ENCODE results near the gene EZH1.
"Not testable (repeated sequence)": the region's sequence is repeated elsewhere in the genome, so short reads cannot be mapped to it uniquely, and the experiment has no call there.

EZH1 gene

DNA sequence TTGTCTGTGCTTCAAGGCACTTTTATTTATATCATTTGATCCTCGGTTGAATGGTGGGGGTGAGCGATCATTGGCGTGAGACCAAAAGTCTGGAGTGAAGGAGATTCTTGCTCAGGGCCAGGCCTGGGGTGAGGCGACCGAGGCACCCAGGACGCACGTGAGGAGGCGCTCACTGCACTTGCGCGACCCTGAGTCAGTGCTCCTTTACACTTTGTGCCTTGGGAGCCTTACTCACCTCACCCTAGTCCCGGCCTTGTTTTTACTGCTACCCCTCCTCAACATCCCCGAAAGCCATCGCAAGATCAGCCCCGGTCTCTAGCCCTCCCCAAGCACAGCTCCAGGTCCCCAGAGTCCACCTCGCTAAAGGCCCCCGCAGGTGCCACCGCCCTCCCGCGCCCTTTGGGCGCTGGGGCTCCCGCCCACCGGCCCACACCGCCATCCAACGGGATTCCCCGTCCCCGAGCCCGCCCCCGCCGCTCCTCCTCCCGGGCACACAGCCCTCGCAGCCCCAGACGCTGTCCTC, 496 bp downstream of the EZH1 start:
- H3K4me1 ChIP-seq (ENCODE audit: insufficient read depth, low read length) = peaks cover 17% of the 10 kb centered on the region
- peak overlapping the region; percentile 84 for H3K9ac ChIP-seq (ENCODE audit: low read depth, low read length)
- H3K27me3 ChIP-seq (ENCODE audit: insufficient read depth, low read length) = peaks cover 25% of the 10 kb centered on the region
- H3K27ac ChIP-seq (ENCODE audit: low read length) = peak overlapping the region; percentile 88
- peak overlapping the region; percentile 86 for H3K4me3 ChIP-seq (ENCODE audit: low read length)
- H3K36me3 ChIP-seq (ENCODE audit: insufficient read depth, low read depth, low read length) = no peaks in the 10 kb centered on the region
- H3K9me3 ChIP-seq (ENCODE audit: insufficient read depth, low read depth, low read length) = peaks cover 4% of the 10 kb centered on the region; the same call in 1 of the 2 replicates

DNA sequence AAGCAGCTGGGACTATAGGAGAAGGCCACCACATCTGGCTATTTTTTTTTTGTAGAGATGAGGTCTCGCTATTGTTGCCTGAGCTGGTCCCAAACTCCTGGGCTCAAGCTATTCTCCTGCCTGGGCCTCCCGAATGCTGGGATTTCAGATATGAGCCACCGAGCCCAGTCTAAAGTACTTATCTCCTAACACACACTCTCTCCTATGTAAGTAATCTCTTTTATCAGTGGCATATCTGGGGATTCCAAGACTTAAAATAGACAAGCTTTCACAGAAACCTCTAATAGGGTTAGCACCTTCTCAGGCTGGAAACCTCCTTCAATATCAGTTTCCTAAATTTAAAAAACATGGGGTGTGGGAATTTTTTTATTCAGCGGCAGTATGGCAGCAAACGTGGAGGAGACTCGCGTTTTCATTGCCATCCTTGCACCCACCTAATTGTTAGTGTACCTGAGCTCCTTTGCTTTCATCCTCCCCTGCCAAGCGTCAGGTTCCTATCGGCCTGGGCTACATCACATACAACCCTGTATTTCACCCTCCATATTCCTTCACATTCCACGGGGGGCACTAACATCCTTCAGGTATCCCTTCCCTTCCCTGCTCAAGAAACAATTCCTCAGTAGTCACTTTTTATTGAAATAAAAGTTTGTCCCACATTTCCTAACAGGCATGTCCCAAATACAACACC, 1.1 kb downstream of the EZH1 start:
- Histone ChIP-seq H3K4me3 (ENCODE audit: low read length) (peak overlapping the region; percentile 86), H3K27ac (ENCODE audit: low read length) (peak overlapping the region; percentile 88), H3K27me3 (ENCODE audit: insufficient read depth, low read length) (peaks cover 20% of the 10 kb centered on the region), H3K9ac (ENCODE audit: low read depth, low read length) (peak overlapping the region; percentile 84), H3K36me3 (ENCODE audit: insufficient read depth, low read depth, low read length) (no peaks in the 10 kb centered on the region), H3K9me3 (ENCODE audit: insufficient read depth, low read depth, low read length) (peaks cover 4% of the 10 kb centered on the region; the same call in 1 of the 2 replicates), H3K4me1 (ENCODE audit: insufficient read depth, low read length) (peaks cover 12% of the 10 kb centered on the region)

DNA sequence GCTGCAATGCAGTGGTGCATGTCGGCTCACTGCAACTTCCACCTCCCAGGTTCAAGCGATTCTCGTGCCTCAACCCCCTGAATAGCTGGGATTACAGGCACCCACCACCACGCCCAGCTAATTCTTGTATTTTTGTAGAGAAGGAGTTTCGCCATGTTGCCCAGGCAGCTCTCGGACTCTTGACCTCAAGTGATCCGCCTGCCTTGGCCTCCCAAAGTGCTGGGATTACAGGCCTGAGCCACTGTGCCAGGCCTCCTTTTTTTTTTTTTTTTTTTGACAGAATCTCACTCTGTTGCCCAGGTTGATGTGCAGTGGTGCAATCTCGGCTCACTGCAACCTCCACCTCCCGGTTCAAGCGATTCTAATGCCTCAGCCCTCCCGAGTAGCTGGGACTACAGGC, 1.9 kb downstream of the EZH1 start:
- H3K27ac ChIP-seq (ENCODE audit: low read length); H3K4me1 ChIP-seq (ENCODE audit: insufficient read depth, low read length); H3K36me3 ChIP-seq (ENCODE audit: insufficient read depth, low read depth, low read length); H3K4me3 ChIP-seq (ENCODE audit: low read length); H3K9me3 ChIP-seq (ENCODE audit: insufficient read depth, low read depth, low read length); H3K9ac ChIP-seq (ENCODE audit: low read depth, low read length): not testable (repeated sequence)
- peaks cover 20% of the 10 kb centered on the region for H3K27me3 ChIP-seq (ENCODE audit: insufficient read depth, low read length)

DNA sequence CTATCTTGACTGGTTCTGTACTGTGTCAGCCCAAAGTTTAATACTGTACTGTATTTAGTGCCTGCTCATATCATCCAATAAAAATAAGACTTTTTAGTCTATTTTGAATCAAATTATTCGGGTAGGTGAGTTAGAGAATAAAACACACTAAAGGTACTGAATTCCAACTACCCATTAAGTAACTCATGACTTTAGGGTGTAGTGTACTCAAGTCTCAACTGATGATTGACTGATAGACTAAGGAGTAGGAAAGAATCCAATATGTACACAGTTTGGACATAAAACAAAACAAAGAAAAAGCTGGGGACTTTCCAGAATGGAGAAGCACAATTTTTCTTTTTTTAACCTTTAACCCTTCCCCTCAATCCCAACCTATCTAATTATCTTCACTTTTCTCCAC, 4.1 kb downstream of the EZH1 start:
- H3K4me1 ChIP-seq (ENCODE audit: insufficient read depth, low read length) = peaks cover 7% of the 10 kb centered on the region; the same call in 1 of the 2 replicates
- H3K4me3 ChIP-seq (ENCODE audit: low read length) = no peak overlapping the region
- no peak overlapping the region for H3K27ac ChIP-seq (ENCODE audit: low read length)
- peaks cover 8% of the 10 kb centered on the region for H3K27me3 ChIP-seq (ENCODE audit: insufficient read depth, low read length)
- no peaks in the 10 kb centered on the region for H3K36me3 ChIP-seq (ENCODE audit: insufficient read depth, low read depth, low read length)
- H3K9me3 ChIP-seq (ENCODE audit: insufficient read depth, low read depth, low read length) = peaks cover 4% of the 10 kb centered on the region; the same call in 1 of the 2 replicates
- no peak overlapping the region for H3K9ac ChIP-seq (ENCODE audit: low read depth, low read length)

DNA sequence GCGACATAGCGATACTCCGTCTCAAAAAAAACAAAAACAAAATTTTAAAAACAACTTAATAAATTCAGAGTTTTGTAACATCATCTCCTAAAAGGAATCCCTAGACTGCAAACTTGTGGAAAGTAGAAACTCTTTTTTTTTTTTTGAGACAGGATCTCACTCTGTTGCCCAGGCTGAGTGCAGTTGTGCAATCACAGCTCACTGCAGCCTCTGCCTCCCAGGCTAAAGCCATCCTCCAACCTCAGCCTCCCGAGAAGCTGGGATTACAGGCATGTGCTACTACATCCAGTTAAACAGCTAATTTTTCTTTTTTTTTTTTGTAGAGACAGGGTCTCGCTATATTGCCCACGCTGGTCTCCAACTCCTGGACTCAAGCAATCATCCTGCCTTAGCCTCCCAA, 19.7 kb downstream of the EZH1 start:
- H3K9me3 ChIP-seq (ENCODE audit: insufficient read depth, low read depth, low read length) = no peaks in the 10 kb centered on the region
- no peak overlapping the region for H3K4me3 ChIP-seq (ENCODE audit: low read length)
- H3K4me1 ChIP-seq (ENCODE audit: insufficient read depth, low read length) = no peaks in the 10 kb centered on the region
- H3K36me3 ChIP-seq (ENCODE audit: insufficient read depth, low read depth, low read length) = peaks cover 48% of the 10 kb centered on the region
- no peak overlapping the region for H3K9ac ChIP-seq (ENCODE audit: low read depth, low read length)
- no peak overlapping the region for H3K27ac ChIP-seq (ENCODE audit: low read length)
- no peaks in the 10 kb centered on the region for H3K27me3 ChIP-seq (ENCODE audit: insufficient read depth, low read length)

DNA sequence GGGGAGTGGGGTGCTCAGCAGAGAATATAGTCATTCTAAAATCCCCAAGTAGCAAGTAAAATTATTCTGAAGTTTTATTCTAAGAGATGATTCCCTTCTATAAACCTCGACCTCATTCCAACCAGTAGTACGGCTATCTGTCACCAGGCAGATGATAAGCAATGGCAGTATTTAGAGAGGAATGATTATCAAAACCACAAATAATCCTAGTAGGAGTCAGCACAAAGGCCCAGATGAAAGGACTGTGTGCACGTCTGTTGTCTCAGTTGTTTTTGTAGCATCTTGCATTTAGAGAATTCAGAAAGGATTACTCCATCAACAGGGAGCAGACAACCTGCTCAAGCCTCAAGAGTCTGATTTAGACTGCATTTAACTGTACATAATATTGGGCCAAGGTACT, 21.2 kb downstream of the EZH1 start:
- Histone ChIP-seq H3K27ac (ENCODE audit: low read length) (no peak overlapping the region), H3K9me3 (ENCODE audit: insufficient read depth, low read depth, low read length) (no peaks in the 10 kb centered on the region), H3K4me3 (ENCODE audit: low read length) (no peak overlapping the region), H3K27me3 (ENCODE audit: insufficient read depth, low read length) (no peaks in the 10 kb centered on the region), H3K36me3 (ENCODE audit: insufficient read depth, low read depth, low read length) (peaks cover 55% of the 10 kb centered on the region), H3K4me1 (ENCODE audit: insufficient read depth, low read length) (no peaks in the 10 kb centered on the region), H3K9ac (ENCODE audit: low read depth, low read length) (no peak overlapping the region)

DNA sequence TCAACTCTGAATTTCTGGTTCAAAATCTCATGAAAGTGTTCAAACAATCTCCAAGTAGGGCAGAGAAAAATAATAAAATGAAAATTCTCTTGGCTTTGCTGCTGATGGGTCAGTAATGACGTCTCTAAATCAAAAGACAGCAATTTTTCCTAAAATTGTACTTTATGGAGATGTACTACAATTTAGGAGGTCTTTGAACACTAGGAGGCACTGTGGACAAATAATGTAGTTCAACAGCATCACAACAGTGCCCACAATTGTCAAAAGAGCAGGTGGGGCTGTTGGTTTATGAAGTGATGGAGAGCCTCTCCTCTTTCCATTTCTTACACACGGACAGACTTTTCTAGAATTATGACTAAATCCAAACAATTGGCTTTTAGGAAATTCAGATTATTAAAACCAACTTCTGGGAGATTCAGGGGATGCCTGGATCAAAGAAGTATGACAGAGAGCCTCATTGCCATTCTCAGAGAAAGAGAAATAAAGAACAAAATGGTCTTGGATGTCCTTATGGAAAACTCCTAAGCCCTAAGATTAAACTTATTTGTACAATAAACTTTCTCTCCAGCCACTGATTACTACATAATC, 23.8 kb downstream of the EZH1 start:
- no peak overlapping the region for H3K4me3 ChIP-seq (ENCODE audit: low read length)
- H3K9ac ChIP-seq (ENCODE audit: low read depth, low read length) = no peak overlapping the region
- peaks cover 68% of the 10 kb centered on the region for H3K36me3 ChIP-seq (ENCODE audit: insufficient read depth, low read depth, low read length)
- H3K4me1 ChIP-seq (ENCODE audit: insufficient read depth, low read length) = no peaks in the 10 kb centered on the region
- no peaks in the 10 kb centered on the region for H3K9me3 ChIP-seq (ENCODE audit: insufficient read depth, low read depth, low read length)
- no peak overlapping the region for H3K27ac ChIP-seq (ENCODE audit: low read length)
- H3K27me3 ChIP-seq (ENCODE audit: insufficient read depth, low read length) = no peaks in the 10 kb centered on the region

DNA sequence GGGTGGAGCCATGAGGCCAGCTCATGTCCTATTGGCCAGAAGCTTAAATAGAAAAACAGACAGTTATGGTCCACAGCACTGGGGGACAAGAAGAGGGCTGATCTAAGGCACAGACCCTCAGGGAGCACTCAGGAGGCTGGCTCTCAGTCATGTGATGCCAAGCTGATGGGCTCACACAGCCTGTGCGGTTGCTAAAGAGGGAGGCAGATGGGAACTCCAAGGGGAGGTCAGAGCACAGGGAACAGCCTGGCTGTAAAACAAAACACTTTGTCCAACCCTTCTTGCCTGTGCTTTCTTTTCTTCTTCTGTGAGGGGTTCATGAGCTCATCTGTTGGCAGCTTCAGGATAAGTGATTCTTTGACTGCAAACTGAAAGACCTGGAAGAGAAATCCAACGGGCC, 35.3 kb downstream of the EZH1 start:
- H3K9me3 ChIP-seq (ENCODE audit: insufficient read depth, low read depth, low read length) = no peaks in the 10 kb centered on the region
- no peaks in the 10 kb centered on the region for H3K27me3 ChIP-seq (ENCODE audit: insufficient read depth, low read length)
- peaks cover 88% of the 10 kb centered on the region for H3K36me3 ChIP-seq (ENCODE audit: insufficient read depth, low read depth, low read length)
- no peak overlapping the region for H3K27ac ChIP-seq (ENCODE audit: low read length)
- no peaks in the 10 kb centered on the region for H3K4me1 ChIP-seq (ENCODE audit: insufficient read depth, low read length)
- H3K9ac ChIP-seq (ENCODE audit: low read depth, low read length) = no peak overlapping the region
- no peak overlapping the region for H3K4me3 ChIP-seq (ENCODE audit: low read length)

DNA sequence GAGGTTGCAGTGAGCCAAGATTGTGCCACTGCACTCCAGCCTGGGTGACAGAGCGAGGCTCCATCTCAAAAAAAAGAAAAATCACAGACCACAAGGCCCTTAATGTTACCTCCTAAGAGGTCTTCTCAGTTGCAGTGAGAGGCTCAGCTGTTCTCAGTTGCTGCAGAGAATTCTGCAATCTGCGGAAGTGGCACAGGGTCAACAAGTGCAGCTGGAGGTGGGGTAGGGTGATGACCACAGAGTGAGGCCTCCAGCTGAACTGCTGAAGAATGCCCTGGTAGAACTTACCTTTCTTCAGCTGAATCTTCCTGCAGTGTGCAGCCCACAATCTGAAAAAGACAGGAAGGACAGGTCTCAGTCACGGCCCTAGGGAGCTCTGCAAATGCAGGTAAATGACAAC, 36.3 kb downstream of the EZH1 start:
- H3K9ac ChIP-seq (ENCODE audit: low read depth, low read length) = no peak overlapping the region
- H3K27me3 ChIP-seq (ENCODE audit: insufficient read depth, low read length) = no peaks in the 10 kb centered on the region
- peaks cover 87% of the 10 kb centered on the region for H3K36me3 ChIP-seq (ENCODE audit: insufficient read depth, low read depth, low read length)
- H3K9me3 ChIP-seq (ENCODE audit: insufficient read depth, low read depth, low read length) = no peaks in the 10 kb centered on the region
- H3K4me1 ChIP-seq (ENCODE audit: insufficient read depth, low read length) = no peaks in the 10 kb centered on the region
- H3K27ac ChIP-seq (ENCODE audit: low read length) = no peak overlapping the region
- no peak overlapping the region for H3K4me3 ChIP-seq (ENCODE audit: low read length)

DNA sequence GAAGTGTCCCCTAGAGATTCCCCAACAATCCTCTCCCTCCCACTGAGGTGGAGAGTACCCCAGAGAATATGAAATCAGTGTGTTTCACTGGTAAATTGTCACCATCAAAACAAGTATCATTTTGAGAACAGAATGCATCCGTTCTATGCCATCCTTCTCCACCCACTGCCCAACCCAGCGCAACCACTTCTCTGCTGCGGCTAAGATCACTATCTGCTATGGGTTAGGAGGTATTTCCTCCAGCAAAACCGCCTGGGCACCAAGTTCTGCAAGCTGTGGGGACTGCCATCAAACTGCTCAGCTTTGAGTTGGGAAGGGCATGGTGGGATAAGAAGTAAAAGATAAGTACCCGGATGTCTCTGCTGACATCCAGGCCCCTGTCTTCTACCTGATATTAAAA, 38.1 kb downstream of the EZH1 start:
- no peaks in the 10 kb centered on the region for H3K4me1 ChIP-seq (ENCODE audit: insufficient read depth, low read length)
- H3K27ac ChIP-seq (ENCODE audit: low read length) = no peak overlapping the region
- H3K36me3 ChIP-seq (ENCODE audit: insufficient read depth, low read depth, low read length) = peaks cover 89% of the 10 kb centered on the region
- no peaks in the 10 kb centered on the region for H3K27me3 ChIP-seq (ENCODE audit: insufficient read depth, low read length)
- H3K4me3 ChIP-seq (ENCODE audit: low read length) = no peak overlapping the region
- H3K9ac ChIP-seq (ENCODE audit: low read depth, low read length) = no peak overlapping the region
- H3K9me3 ChIP-seq (ENCODE audit: insufficient read depth, low read depth, low read length) = no peaks in the 10 kb centered on the region

DNA sequence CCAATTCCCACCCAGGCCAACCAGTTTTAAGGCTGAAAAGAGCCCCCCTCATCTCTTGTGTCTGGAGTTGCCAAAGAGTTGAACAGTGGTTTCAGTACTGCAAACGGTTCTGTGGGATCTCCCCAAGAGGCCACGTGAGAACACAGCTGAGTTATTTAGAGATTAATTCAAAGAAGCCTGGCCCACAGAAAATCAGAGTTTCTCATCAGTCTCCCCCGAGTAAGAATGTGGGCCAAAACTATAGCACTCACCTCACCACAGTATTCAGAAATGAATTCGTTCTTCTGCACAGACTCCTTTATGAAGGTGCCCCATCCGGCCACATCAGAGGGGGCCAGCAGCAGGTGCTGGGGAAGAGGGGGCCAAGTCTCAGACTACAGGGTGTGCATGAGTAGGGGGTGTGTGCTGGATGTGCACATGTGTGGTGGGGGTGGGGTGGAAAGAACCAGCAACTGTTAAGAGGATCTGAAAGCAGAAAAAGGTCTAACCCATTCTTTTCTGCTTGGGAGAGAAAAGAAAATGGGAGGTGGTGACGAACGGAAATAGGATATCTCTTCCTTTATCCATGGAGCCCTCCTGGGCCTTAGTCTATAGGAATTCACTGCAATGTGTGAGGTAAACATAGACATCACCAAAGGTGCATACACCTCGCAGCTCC, 39.9 kb downstream of the EZH1 start:
- no peak overlapping the region for H3K27ac ChIP-seq (ENCODE audit: low read length)
- no peak overlapping the region for H3K4me3 ChIP-seq (ENCODE audit: low read length)
- no peaks in the 10 kb centered on the region for H3K27me3 ChIP-seq (ENCODE audit: insufficient read depth, low read length)
- H3K36me3 ChIP-seq (ENCODE audit: insufficient read depth, low read depth, low read length) = peaks cover 86% of the 10 kb centered on the region
- H3K9ac ChIP-seq (ENCODE audit: low read depth, low read length) = no peak overlapping the region
- no peaks in the 10 kb centered on the region for H3K9me3 ChIP-seq (ENCODE audit: insufficient read depth, low read depth, low read length)
- no peaks in the 10 kb centered on the region for H3K4me1 ChIP-seq (ENCODE audit: insufficient read depth, low read length)

DNA sequence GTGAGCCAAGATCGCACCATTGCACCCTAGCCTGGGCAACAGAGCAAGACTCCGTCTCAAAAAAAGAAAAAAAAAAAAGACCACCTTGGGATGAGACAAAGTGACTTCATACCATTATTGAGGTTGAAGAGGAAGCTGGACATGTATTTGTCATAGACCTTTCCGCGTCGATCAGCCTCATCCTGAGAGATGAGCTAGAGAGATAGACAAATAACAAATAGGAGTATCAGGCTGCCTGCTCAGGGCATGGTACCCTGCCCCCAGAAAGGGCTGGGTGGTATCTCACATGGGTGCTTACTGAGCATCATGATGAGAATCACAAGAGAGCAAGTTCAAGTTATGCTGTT, 40.4 kb downstream of the EZH1 start:
- Histone ChIP-seq H3K36me3 (ENCODE audit: insufficient read depth, low read depth, low read length) (peaks cover 81% of the 10 kb centered on the region), H3K9me3 (ENCODE audit: insufficient read depth, low read depth, low read length) (no peaks in the 10 kb centered on the region), H3K27ac (ENCODE audit: low read length) (no peak overlapping the region), H3K27me3 (ENCODE audit: insufficient read depth, low read length) (no peaks in the 10 kb centered on the region), H3K9ac (ENCODE audit: low read depth, low read length) (no peak overlapping the region), H3K4me3 (ENCODE audit: low read length) (no peak overlapping the region), H3K4me1 (ENCODE audit: insufficient read depth, low read length) (no peaks in the 10 kb centered on the region)

Data from iPS-20b (cell line).